ENCODE data around the gene SPATA24. TPM values are rescaled to one million over a fixed set of nuclear protein-coding genes. Genes with fewer than 3 reads are reported as not detected.

Gene SPATA24
- total and polyA plus RNA-seq, 2 of the 13 experiments (the other 11 are each of a cell fraction or from before 2014, with no cell fraction given): 6.0 to 11.1 TPM

DNA sequence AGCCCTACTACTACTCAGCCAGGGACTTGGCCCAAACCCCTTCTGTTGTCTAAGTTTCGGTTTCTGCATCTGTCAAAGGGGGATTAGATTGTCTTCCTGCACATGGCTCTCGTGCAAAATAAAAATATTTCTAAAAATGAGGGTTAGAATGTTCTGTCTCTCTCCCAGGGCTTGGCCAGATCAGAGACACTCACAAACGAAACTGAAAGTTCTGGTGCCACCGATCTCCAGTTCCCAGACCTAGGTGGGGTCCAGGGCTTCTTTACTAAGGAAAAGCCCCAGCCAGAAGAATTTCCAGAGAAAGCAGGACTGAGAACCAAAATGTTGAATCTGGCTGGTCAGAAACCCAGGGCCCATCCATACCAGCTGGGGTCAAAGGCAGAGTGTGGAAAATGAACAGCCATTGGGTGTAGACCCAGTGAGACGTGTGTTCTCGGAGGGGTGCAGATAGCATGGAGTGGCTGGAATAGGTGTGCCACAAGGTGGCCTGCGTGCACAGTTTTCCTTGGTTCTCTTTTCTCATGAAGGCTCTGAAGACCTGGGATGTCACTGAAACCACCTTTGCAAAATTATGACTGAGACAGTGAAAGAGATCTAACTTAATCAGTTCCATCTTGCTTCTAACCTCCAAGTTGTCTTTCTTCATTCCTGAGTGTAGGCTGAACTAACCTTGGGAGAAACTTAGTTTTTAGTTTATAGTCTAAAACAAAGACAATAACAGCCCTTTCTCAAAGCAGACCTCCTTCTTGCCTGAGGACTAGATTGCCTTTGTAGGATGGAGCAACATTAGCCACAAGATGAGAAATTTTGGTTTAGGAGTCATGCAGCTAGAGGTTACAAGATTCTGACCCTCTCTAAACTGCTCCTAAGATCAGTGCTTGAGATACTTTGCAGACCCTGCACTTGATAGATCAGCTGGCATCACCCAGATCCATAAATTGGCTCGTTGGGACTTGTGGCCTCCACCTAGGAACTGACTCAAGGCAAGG, 18.5 kb downstream of the SPATA24 start (continued):
- TF ChIP-seq, protein P1, sequence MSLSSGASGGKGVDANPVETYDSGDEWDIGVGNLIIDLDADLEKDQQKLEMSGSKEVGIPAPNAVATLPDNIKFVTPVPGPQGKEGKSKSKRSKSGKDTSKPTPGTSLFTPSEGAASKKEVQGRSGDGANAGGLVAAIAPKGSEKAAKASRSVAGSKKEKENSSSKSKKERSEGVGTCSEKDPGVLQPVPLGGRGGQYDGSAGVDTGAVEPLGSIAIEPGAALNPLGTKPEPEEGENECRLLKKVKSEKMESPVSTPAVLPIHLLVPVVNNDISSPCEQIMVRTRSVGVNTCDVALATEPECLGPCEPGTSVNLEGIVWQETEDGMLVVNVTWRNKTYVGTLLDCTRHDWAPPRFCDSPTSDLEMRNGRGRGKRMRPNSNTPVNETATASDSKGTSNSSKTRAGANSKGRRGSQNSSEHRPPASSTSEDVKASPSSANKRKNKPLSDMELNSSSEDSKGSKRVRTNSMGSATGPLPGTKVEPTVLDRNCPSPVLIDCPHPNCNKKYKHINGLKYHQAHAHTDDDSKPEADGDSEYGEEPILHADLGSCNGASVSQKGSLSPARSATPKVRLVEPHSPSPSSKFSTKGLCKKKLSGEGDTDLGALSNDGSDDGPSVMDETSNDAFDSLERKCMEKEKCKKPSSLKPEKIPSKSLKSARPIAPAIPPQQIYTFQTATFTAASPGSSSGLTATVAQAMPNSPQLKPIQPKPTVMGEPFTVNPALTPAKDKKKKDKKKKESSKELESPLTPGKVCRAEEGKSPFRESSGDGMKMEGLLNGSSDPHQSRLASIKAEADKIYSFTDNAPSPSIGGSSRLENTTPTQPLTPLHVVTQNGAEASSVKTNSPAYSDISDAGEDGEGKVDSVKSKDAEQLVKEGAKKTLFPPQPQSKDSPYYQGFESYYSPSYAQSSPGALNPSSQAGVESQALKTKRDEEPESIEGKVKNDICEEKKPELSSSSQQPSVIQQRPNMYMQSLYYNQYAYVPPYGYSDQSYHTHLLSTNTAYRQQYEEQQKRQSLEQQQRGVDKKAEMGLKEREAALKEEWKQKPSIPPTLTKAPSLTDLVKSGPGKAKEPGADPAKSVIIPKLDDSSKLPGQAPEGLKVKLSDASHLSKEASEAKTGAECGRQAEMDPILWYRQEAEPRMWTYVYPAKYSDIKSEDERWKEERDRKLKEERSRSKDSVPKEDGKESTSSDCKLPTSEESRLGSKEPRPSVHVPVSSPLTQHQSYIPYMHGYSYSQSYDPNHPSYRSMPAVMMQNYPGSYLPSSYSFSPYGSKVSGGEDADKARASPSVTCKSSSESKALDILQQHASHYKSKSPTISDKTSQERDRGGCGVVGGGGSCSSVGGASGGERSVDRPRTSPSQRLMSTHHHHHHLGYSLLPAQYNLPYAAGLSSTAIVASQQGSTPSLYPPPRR (CRISPR knock-in tag; IDR thresholded peaks at IDR 0.05; ENCODE audit: borderline replicate concordance): no peak
- TF ChIP-seq ZIK1 (CRISPR knock-in tag; IDR thresholded peaks at IDR 0.05; ENCODE audit: borderline replicate concordance, low read depth) (no peak), MXI1 (IDR thresholded peaks at IDR 0.05; ENCODE audit: borderline replicate concordance, low read depth, low read length) (peak; percentile 42; the same call in 1 of the 3 replicates), CHCHD3 (CRISPR knock-in tag; IDR thresholded peaks at IDR 0.05) (no peak), AHR (CRISPR knock-in tag; IDR thresholded peaks at IDR 0.05) (no peak), ZNF883 (CRISPR knock-in tag; IDR thresholded peaks at IDR 0.05; ENCODE audit: not compliant biosample characterization) (no peak), NFKBIZ (CRISPR knock-in tag; IDR thresholded peaks at IDR 0.05) (0 out of 2 replicates have a peak, but pooled peaks have one; percentile 47), CHD4 (IDR thresholded peaks at IDR 0.05; ENCODE audit: borderline replicate concordance, low read length) (no peak), CHD2 (IDR thresholded peaks at IDR 0.05; ENCODE audit: low read depth, low read length) (no peak), KDM6A (CRISPR knock-in tag; IDR thresholded peaks at IDR 0.05; ENCODE audit: low read depth) (no peak), ZNF724P (CRISPR knock-in tag; IDR thresholded peaks at IDR 0.05; ENCODE audit: borderline replicate concordance) (no peak)
- TF ChIP-seq, protein P2, sequence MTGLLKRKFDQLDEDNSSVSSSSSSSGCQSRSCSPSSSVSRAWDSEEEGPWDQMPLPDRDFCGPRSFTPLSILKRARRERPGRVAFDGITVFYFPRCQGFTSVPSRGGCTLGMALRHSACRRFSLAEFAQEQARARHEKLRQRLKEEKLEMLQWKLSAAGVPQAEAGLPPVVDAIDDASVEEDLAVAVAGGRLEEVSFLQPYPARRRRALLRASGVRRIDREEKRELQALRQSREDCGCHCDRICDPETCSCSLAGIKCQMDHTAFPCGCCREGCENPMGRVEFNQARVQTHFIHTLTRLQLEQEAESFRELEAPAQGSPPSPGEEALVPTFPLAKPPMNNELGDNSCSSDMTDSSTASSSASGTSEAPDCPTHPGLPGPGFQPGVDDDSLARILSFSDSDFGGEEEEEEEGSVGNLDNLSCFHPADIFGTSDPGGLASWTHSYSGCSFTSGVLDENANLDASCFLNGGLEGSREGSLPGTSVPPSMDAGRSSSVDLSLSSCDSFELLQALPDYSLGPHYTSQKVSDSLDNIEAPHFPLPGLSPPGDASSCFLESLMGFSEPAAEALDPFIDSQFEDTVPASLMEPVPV (CRISPR knock-in tag; IDR thresholded peaks at IDR 0.05): 0 out of 2 replicates have a peak, but pooled peaks have one; percentile 9
- TF ChIP-seq, protein P3, sequence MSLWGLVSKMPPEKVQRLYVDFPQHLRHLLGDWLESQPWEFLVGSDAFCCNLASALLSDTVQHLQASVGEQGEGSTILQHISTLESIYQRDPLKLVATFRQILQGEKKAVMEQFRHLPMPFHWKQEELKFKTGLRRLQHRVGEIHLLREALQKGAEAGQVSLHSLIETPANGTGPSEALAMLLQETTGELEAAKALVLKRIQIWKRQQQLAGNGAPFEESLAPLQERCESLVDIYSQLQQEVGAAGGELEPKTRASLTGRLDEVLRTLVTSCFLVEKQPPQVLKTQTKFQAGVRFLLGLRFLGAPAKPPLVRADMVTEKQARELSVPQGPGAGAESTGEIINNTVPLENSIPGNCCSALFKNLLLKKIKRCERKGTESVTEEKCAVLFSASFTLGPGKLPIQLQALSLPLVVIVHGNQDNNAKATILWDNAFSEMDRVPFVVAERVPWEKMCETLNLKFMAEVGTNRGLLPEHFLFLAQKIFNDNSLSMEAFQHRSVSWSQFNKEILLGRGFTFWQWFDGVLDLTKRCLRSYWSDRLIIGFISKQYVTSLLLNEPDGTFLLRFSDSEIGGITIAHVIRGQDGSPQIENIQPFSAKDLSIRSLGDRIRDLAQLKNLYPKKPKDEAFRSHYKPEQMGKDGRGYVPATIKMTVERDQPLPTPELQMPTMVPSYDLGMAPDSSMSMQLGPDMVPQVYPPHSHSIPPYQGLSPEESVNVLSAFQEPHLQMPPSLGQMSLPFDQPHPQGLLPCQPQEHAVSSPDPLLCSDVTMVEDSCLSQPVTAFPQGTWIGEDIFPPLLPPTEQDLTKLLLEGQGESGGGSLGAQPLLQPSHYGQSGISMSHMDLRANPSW (CRISPR knock-in tag; IDR thresholded peaks at IDR 0.05; ENCODE audit: borderline replicate concordance): no peak
- TF ChIP-seq, protein P4, sequence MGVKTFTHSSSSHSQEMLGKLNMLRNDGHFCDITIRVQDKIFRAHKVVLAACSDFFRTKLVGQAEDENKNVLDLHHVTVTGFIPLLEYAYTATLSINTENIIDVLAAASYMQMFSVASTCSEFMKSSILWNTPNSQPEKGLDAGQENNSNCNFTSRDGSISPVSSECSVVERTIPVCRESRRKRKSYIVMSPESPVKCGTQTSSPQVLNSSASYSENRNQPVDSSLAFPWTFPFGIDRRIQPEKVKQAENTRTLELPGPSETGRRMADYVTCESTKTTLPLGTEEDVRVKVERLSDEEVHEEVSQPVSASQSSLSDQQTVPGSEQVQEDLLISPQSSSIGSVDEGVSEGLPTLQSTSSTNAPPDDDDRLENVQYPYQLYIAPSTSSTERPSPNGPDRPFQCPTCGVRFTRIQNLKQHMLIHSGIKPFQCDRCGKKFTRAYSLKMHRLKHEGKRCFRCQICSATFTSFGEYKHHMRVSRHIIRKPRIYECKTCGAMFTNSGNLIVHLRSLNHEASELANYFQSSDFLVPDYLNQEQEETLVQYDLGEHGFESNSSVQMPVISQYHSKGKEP (CRISPR knock-in tag; IDR thresholded peaks at IDR 0.05): no peak; the same call in 1 of the 2 replicates

Data from HepG2 (cell line).